ENCODE measurements around the gene KRT81. TPM values are rescaled to one million over a fixed set of nuclear protein-coding genes. Genes with fewer than 3 reads are reported as not detected.

Gene KRT81
- total RNA-seq, 1 donor from 2014 or later, result 1.2 TPM

DNA sequence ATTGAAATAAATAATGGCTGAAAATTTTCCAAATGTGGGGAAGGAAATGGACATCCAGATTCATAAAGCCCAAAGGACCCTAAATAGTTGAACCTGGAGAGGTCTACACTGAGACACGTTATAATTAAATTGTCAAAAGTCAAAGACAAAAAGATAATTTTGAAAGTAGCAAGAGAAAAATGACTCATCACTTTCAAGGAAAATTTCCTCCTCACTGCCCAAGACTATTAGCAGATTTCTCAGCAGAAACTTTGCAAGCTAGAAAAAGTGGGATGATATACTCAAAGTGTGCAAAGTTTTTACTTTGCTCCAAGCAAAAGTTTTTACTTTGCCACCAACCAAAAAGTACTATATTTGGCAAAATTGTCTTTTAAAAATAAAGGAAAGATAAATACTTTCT, 45.7 kb upstream of the KRT81 start:
- DNase-seq (ENCODE audit: low read depth), result peak; percentile 5
- peaks cover 8% of the 10 kb centered on the region for H3K9me3 Mint-ChIP-seq (ENCODE audit: unreplicated experiment)
- TF ChIP-seq, protein P1, sequence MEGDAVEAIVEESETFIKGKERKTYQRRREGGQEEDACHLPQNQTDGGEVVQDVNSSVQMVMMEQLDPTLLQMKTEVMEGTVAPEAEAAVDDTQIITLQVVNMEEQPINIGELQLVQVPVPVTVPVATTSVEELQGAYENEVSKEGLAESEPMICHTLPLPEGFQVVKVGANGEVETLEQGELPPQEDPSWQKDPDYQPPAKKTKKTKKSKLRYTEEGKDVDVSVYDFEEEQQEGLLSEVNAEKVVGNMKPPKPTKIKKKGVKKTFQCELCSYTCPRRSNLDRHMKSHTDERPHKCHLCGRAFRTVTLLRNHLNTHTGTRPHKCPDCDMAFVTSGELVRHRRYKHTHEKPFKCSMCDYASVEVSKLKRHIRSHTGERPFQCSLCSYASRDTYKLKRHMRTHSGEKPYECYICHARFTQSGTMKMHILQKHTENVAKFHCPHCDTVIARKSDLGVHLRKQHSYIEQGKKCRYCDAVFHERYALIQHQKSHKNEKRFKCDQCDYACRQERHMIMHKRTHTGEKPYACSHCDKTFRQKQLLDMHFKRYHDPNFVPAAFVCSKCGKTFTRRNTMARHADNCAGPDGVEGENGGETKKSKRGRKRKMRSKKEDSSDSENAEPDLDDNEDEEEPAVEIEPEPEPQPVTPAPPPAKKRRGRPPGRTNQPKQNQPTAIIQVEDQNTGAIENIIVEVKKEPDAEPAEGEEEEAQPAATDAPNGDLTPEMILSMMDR (IDR thresholded peaks at IDR 0.05; ENCODE audit: insufficient read depth, low read depth, low read length), result no peak
- TF ChIP-seq EZH2 (IDR thresholded peaks at IDR 0.05; ENCODE audit: insufficient read depth, low read length), result no peak
- H3K27ac Mint-ChIP-seq (ENCODE audit: unreplicated experiment), result peak overlapping the region; percentile 37
- no peak overlapping the region for H2AFZ ChIP-seq (ENCODE audit: low read depth, low read length)
- no peak overlapping the region for H3K27ac ChIP-seq (ENCODE audit: low read depth, low read length)
- no peak overlapping the region for H3K4me3 ChIP-seq (ENCODE audit: insufficient read depth, low read depth, low read length)
- H3K4me1 Mint-ChIP-seq (ENCODE audit: low read depth, unreplicated experiment), result peaks cover 7% of the 10 kb centered on the region
- H4K20me1 ChIP-seq (ENCODE audit: insufficient read depth, low read length), result no peaks in the 10 kb centered on the region
- H3K36me3 ChIP-seq (ENCODE audit: insufficient read depth, low read length), result no peaks in the 10 kb centered on the region
- H3K9ac ChIP-seq (ENCODE audit: low read length), result no peak overlapping the region
- no peaks in the 10 kb centered on the region for H3K4me1 ChIP-seq (ENCODE audit: insufficient read depth, low read length)
- no peak overlapping the region for H3K4me3 Mint-ChIP-seq (ENCODE audit: unreplicated experiment)
- H3K27me3 Mint-ChIP-seq (ENCODE audit: low read depth, unreplicated experiment), result peaks cover 37% of the 10 kb centered on the region
- peaks cover 4% of the 10 kb centered on the region for H3K9me3 ChIP-seq (ENCODE audit: insufficient read depth, low read depth, low read length)
- FAIRE-seq, result no peak
- H3K4me2 ChIP-seq (ENCODE audit: low read length), result no peak overlapping the region
- H3K27me3 ChIP-seq (ENCODE audit: insufficient read depth, low read length), result peaks cover 10% of the 10 kb centered on the region
- H3K36me3 Mint-ChIP-seq (ENCODE audit: low read depth, unreplicated experiment), result no peaks in the 10 kb centered on the region
- H3K79me2 ChIP-seq (ENCODE audit: insufficient read depth, low read length), result no peaks in the 10 kb centered on the region

DNA sequence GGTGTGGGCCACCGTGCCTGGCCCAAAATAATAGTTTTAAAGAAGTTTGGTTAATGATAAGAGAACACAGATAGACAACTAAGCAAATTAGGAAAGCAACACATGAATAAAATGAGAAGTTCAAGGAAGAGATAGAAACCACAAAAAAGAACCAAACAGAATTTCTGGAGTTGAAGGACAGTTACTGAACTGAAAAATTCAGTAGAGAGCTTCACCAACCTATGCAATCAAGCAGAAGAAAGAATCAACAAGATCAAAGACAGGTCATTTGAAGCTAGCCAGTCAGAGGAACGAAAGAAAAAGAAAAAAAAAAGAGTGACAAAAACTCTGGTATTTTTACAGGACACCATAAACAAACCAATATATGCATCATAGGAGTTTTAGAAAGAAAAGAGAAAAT, 45.3 kb upstream of the KRT81 start:
- H3K27me3 ChIP-seq (ENCODE audit: insufficient read depth, low read length), result peaks cover 10% of the 10 kb centered on the region
- no peaks in the 10 kb centered on the region for H3K4me1 ChIP-seq (ENCODE audit: insufficient read depth, low read length)
- H2AFZ ChIP-seq (ENCODE audit: low read depth, low read length), result no peak overlapping the region
- no peak overlapping the region for H3K4me2 ChIP-seq (ENCODE audit: low read length)
- Mint-ChIP-seq H3K27ac (ENCODE audit: unreplicated experiment) (peak overlapping the region; percentile 37), H3K9me3 (ENCODE audit: unreplicated experiment) (peaks cover 8% of the 10 kb centered on the region), H3K4me3 (ENCODE audit: unreplicated experiment) (no peak overlapping the region), H3K36me3 (ENCODE audit: low read depth, unreplicated experiment) (no peaks in the 10 kb centered on the region), H3K27me3 (ENCODE audit: low read depth, unreplicated experiment) (peaks cover 37% of the 10 kb centered on the region), H3K4me1 (ENCODE audit: low read depth, unreplicated experiment) (peaks cover 7% of the 10 kb centered on the region)
- DNase-seq (ENCODE audit: low read depth), result no peak
- TF ChIP-seq, protein P1 (IDR thresholded peaks at IDR 0.05; ENCODE audit: insufficient read depth, low read depth, low read length), result no peak
- TF ChIP-seq EZH2 (IDR thresholded peaks at IDR 0.05; ENCODE audit: insufficient read depth, low read length), result no peak
- no peaks in the 10 kb centered on the region for H3K36me3 ChIP-seq (ENCODE audit: insufficient read depth, low read length)
- H3K27ac ChIP-seq (ENCODE audit: low read depth, low read length), result no peak overlapping the region
- no peaks in the 10 kb centered on the region for H3K79me2 ChIP-seq (ENCODE audit: insufficient read depth, low read length)
- H4K20me1 ChIP-seq (ENCODE audit: insufficient read depth, low read length), result no peaks in the 10 kb centered on the region
- peaks cover 4% of the 10 kb centered on the region for H3K9me3 ChIP-seq (ENCODE audit: insufficient read depth, low read depth, low read length)
- no peak for FAIRE-seq
- no peak overlapping the region for H3K4me3 ChIP-seq (ENCODE audit: insufficient read depth, low read depth, low read length)
- H3K9ac ChIP-seq (ENCODE audit: low read length), result no peak overlapping the region

DNA sequence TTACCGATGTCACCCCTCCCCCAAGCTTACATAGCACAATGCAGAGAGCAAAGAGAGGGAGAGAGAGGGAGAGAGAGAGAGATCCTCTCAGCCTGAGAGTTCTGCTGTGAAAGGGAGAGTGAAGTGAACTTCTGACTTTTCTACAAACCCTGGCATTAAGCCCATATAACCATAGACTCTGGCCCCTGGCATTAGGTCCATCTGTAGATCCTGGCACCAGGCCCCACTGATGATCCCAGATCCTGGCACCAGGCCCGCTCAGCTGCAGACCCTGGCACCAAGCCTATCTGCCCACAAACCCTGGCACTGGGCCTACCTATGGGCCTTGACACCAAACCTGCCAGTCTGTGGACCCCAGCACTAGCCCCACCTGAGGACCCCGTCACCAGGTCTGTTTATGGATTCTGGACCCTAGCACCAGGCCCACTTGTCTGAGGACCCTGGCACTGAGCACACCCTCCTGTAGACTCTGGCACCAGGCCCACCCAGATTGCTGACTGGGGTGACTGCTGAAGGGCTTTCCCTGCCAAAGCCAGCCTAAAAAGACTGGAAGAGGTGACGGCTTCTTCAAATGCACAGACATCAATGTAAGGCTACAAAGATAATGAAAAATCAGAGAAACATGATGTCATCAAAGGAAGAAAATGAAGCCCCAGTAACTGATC, 44.4 kb upstream of the KRT81 start:
- Mint-ChIP-seq H3K27ac (ENCODE audit: unreplicated experiment) (peak overlapping the region; percentile 28), H3K4me1 (ENCODE audit: low read depth, unreplicated experiment) (peaks cover 7% of the 10 kb centered on the region), H3K9me3 (ENCODE audit: unreplicated experiment) (peaks cover 3% of the 10 kb centered on the region), H3K36me3 (ENCODE audit: low read depth, unreplicated experiment) (no peaks in the 10 kb centered on the region), H3K4me3 (ENCODE audit: unreplicated experiment) (no peak overlapping the region), H3K27me3 (ENCODE audit: low read depth, unreplicated experiment) (peaks cover 35% of the 10 kb centered on the region)
- H3K4me3 ChIP-seq (ENCODE audit: insufficient read depth, low read depth, low read length), result no peak overlapping the region
- peaks cover 4% of the 10 kb centered on the region for H3K9me3 ChIP-seq (ENCODE audit: insufficient read depth, low read depth, low read length)
- no peaks in the 10 kb centered on the region for H3K79me2 ChIP-seq (ENCODE audit: insufficient read depth, low read length)
- TF ChIP-seq, protein P1 (IDR thresholded peaks at IDR 0.05; ENCODE audit: insufficient read depth, low read depth, low read length), result no peak
- no peak for TF ChIP-seq EZH2 (IDR thresholded peaks at IDR 0.05; ENCODE audit: insufficient read depth, low read length)
- DNase-seq (ENCODE audit: low read depth) (no peak), FAIRE-seq (no peak)
- H3K4me1 ChIP-seq (ENCODE audit: insufficient read depth, low read length), result no peaks in the 10 kb centered on the region
- no peaks in the 10 kb centered on the region for H4K20me1 ChIP-seq (ENCODE audit: insufficient read depth, low read length)
- H3K27me3 ChIP-seq (ENCODE audit: insufficient read depth, low read length), result peaks cover 11% of the 10 kb centered on the region
- H2AFZ ChIP-seq (ENCODE audit: low read depth, low read length), result no peak overlapping the region
- no peak overlapping the region for H3K27ac ChIP-seq (ENCODE audit: low read depth, low read length)
- H3K36me3 ChIP-seq (ENCODE audit: insufficient read depth, low read length), result no peaks in the 10 kb centered on the region
- H3K4me2 ChIP-seq (ENCODE audit: low read length), result no peak overlapping the region
- no peak overlapping the region for H3K9ac ChIP-seq (ENCODE audit: low read length)

All from astrocyte (in vitro differentiated cells and primary cell).